T47D (cell line): ENCODE results near the gene CYP27C1.

Source experiments
- DNase-seq, 2 experiments: peaks; one replicate each; pipeline versions ENCODE4 v3.0.0 to v3.0.0-alpha.2; 2011 to 2012; ENCODE audit warnings: low read depth in 1 of 2, low spot score in 1 of 2
- JUND ChIP-seq: IDR thresholded peaks from 2 replicates; pipeline ENCODE4 v1.6.1; 2012; ENCODE audit warnings: low read depth
- in situ Hi-C: cut with HindIII; loops from 2 replicates; pipeline ENCODE4 v1.10.0; 2016; ENCODE audit warnings: low sequenced_read_pairs, low pct_unique_long_range_greater_than_20kb

CYP27C1 gene

GRCh38 chr2:127143841-127144782, 76.0 kb downstream of the CYP27C1 start:
- in situ Hi-C loops, result no loop called here
- no peak for DNase-seq
- no peak for TF ChIP-seq JUND

DNA sequence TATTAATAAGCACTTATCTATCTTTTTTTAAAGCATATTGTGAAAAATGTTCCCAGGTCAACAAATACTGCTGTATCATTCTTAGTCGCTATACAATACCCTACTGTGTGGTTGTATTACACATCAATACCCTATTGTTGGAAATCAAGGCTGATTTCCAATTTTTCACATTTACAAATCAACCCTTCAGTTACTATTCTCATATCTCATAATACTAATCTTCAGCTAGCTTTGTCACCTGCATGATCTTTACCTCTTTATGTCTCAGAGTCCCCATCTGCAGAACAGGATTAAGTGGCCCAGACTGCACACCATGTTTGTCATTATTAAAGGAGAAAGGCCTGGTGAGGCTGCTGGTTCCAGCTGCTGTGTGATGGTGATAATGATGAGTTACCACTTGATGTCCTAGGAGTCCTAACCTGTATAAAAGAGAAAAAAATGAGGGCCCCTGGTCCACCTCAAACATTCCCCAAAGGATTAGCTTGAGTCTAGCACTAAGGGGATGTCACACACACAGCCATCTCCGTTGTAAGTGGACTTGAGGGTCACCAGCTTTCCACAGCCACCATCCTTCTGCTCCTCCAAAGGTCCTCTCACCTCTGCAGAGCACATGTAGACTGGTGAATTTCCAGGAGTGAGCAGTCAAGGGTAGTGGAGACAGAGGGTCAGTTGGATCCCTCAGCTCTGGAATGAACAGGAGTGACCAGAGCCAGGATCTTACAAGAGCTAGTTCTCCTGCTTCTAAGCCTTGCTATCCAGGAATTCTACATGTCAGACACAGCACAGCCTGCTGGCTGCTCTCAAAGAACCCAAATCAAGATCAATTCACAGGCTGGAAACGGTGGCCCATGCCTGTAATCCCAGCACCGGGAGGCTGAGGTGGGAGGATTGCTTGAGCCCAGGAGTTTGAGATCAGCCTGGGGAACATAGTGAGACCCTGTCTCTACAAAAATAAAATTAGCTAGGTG, 77.2 kb downstream of the CYP27C1 start:
- no peak for TF ChIP-seq JUND
- in situ Hi-C loops, result no loop called here
- no peak for DNase-seq

GRCh38 chr2:127140538-127140937, 79.6 kb downstream of the CYP27C1 start:
- TF ChIP-seq JUND, result no peak
- in situ Hi-C loops, result no loop called here
- no peak for DNase-seq

DNA sequence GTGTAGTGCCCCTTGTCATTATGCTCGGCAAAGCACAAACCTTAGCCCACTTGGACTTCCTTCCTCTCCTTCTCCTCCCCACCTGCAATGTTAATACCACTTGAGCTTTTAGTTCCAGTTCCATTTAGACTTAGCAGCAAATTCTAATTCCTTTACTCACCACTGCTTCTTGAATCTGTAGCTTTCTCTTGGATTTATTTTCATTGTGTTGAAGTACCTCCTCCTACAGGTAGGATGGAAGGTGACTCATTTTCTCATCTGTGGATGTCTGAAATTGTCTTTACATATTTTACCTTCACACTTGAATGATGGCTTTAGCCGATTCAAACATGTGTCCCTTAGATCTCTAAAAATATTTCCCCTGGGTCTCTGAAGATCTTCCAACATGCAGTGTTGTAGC, 80.3 kb downstream of the CYP27C1 start:
- no peak for DNase-seq
- in situ Hi-C loops, result no loop called here
- TF ChIP-seq JUND, result no peak

DNA sequence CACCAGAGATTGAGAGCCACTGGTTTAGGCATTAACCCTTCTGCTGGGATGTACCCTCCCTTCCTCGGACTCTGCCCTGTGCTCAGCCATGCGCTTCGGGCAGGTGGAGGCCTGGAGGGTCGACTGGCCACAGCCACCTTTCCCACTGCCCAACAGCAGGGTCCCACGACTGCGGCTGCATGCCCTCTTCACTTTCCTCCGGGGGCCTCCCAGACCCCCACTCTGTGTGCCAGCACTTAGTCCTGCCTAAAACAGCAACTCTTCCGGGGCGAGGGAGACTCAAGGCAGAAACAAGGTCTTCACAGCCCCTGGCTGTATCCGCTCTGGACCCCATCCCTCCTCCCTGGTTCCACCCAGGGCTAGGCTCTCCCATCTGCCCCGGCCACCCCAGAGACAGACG, 81.8 kb downstream of the CYP27C1 start:
- in situ Hi-C loops, result no loop called here
- TF ChIP-seq JUND, result no peak

DNA sequence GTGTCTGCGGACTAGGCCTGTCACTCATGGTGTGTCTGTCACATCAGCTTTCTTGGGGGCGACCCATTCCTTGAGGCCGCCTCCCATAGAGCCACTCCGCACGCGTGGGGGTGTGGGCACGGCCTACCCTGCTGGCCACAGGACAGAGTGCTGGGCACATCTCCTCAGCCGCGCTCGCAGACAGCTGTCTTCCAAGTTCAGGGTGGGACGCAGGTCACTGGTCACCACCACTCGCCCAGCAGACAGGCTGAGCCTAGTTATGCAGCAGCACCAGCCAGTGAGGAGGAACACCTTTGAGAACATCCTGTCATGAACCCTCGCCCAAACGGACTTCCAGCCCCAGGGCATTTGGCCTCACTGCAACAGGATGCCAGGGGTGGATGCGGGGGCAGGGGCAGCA, 82.4 kb downstream of the CYP27C1 start:
- no peak for DNase-seq
- no peak for TF ChIP-seq JUND
- in situ Hi-C loops, result no loop called here

More for the DNA sequence above, 81.8 kb downstream of the CYP27C1 start:
- DNase-seq, result no peak

GRCh38 chr2:127137225-127137624, 82.9 kb downstream of the CYP27C1 start:
- TF ChIP-seq JUND, result no peak
- in situ Hi-C loops, result no loop called here
- no peak for DNase-seq

DNA sequence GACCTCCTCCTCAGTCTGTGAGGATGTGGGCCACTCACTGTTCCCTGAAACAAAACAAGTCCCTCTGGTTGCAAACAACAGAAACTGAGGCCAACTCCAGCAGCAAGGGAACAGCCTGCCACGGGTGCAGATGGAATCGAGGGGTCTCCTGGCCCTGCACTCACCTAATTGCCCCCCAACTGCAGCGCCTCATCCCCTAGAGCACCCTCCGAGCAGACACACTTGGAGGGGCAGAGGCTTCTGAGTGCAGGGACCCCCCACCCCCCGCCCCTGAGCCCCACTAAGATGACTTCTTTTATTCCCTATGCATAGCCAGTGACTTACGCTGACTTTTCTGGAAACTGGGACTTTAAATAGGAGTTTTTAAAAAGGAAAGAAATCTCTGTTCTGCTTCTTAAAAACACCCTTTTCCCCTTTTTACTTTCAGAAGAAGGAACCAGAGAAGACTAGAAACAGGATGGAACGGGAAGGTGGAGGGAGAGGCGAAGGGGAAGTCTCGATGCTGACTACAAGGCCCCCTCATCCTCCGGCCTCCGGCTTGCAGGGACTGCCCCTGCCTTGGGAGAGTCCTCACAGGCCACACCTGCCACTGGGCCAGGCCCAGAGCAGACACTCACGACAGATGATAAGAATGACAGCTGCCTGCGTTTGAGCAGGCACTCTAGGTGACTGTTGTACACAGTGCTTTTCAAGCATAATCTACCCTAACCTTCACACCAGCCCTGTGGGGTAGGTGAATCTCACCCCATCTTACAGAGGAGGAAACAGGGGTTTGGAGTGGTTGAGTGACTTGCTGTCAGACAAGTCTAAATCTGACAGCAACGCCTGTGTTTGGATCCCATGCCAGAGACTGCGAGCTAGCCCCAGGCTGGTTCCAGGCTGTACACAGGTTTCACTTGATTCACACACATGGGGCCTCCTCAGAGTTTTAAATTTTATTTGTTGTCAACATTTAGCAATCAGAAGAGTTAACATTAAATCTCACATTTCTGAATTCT, 85.0 kb downstream of the CYP27C1 start:
- TF ChIP-seq JUND, result no peak
- in situ Hi-C loops, result no loop called here
- DNase-seq, result no peak

DNA sequence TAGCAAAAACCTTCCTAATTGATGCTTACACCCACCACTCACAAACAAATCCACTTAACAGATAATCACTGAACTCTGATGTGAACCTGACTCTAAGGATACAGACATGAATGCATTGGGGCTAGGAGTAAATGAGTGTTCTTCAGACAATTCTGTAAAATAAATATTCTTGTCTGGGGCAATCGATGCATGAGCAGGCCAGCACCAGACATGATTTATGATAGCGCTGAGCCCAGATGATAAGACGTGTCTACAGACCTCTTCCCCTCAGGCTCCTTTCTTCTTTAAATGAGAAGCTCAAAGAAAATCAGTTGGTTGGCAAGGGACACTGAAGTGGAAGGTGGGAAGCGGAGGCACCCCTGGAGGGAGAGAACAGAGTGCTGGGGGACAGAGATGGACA, 85.9 kb downstream of the CYP27C1 start:
- DNase-seq, result no peak
- in situ Hi-C loops, result no loop called here
- TF ChIP-seq JUND, result no peak
